Osteocyte (in vitro differentiated cells): ENCODE results near the gene BLOC1S2. TPM values are rescaled to one million over a fixed set of nuclear protein-coding genes. Genes with fewer than 3 reads are reported as not detected.

Source experiments
- DNase-seq: peaks from one replicate; pipeline ENCODE4 v3.0.0; 2021; ENCODE audit warnings: mixed read lengths; ENCODE audit not compliant: unreplicated experiment; ENCODE audit errors: extremely low spot score
- H3K27ac Mint-ChIP-seq: one replicate; pipeline ENCODE4 v1.8.0; 2021; ENCODE audit warnings: mild to moderate bottlenecking, mixed read lengths; ENCODE audit not compliant: unreplicated experiment
- H3K27me3 Mint-ChIP-seq: one replicate; pipeline ENCODE4 v1.8.0; 2021; ENCODE audit warnings: mixed read lengths; ENCODE audit not compliant: unreplicated experiment
- H3K36me3 Mint-ChIP-seq: one replicate; pipeline ENCODE4 v1.8.0; 2021; ENCODE audit warnings: mixed read lengths; ENCODE audit not compliant: unreplicated experiment
- H3K4me1 Mint-ChIP-seq: one replicate; pipeline ENCODE4 v1.8.0; 2021; ENCODE audit warnings: mixed read lengths; ENCODE audit not compliant: unreplicated experiment
- H3K4me3 Mint-ChIP-seq: one replicate; pipeline ENCODE4 v1.8.0; 2021; ENCODE audit warnings: mild to moderate bottlenecking, moderate library complexity, mixed read lengths; ENCODE audit not compliant: unreplicated experiment
- H3K9me3 Mint-ChIP-seq: one replicate; pipeline ENCODE4 v1.8.0; 2021; ENCODE audit warnings: mixed read lengths; ENCODE audit not compliant: unreplicated experiment
- CTCF ChIP-seq: fragments of 200-600 bp; sonication (generic); IDR thresholded peaks from 2 replicates; pipeline ENCODE4 v1.5.0; 2021; ENCODE audit warnings: antibody characterized with exemption, mild to moderate bottlenecking, moderate library complexity
- total RNA-seq: library from RNA; stranded (reverse); gene quantifications from 2 replicates; pipeline ENCODE4 v1.2.1, GENCODE V29; 2021

BLOC1S2 gene
- total RNA-seq, 1 donor from 2014 or later: 23.7 TPM

- Mint-ChIP-seq H3K27me3 (peaks cover 42% of the 10 kb centered on the region), H3K9me3 (no peaks in the 10 kb centered on the region)
These were observed 33.4 kb upstream of the BLOC1S2 start for GRCh38 chr10:100319707-100320402.

GRCh38 chr10:100318207-100318606 is 31.7 kb upstream of the BLOC1S2 start:
- no peak overlapping the region for H3K27ac Mint-ChIP-seq
- no peak for DNase-seq
- no peaks in the 10 kb centered on the region for H3K36me3 Mint-ChIP-seq
- no peak overlapping the region for H3K4me3 Mint-ChIP-seq
- peaks cover 44% of the 10 kb centered on the region for H3K27me3 Mint-ChIP-seq
- peaks cover 8% of the 10 kb centered on the region for H3K4me1 Mint-ChIP-seq
- TF ChIP-seq CTCF: no peak
- no peaks in the 10 kb centered on the region for H3K9me3 Mint-ChIP-seq

More at GRCh38 chr10:100319707-100320402, 33.4 kb upstream of the BLOC1S2 start:
- Mint-ChIP-seq H3K4me1 (peaks cover 8% of the 10 kb centered on the region), H3K27ac (no peak overlapping the region), H3K36me3 (no peaks in the 10 kb centered on the region), H3K4me3 (no peak overlapping the region)
- no peak for DNase-seq
- no peak for TF ChIP-seq CTCF

- peaks cover 8% of the 10 kb centered on the region for H3K4me1 Mint-ChIP-seq
- DNase-seq: no peak
- H3K27ac Mint-ChIP-seq: no peak overlapping the region
- H3K9me3 Mint-ChIP-seq: no peaks in the 10 kb centered on the region
- H3K36me3 Mint-ChIP-seq: no peaks in the 10 kb centered on the region
- peaks cover 59% of the 10 kb centered on the region for H3K27me3 Mint-ChIP-seq
- H3K4me3 Mint-ChIP-seq: no peak overlapping the region
- TF ChIP-seq CTCF: no peak
These were observed 29.1 kb upstream of the BLOC1S2 start for GRCh38 chr10:100315615-100316014.

- no peak for DNase-seq
- Mint-ChIP-seq H3K36me3 (no peaks in the 10 kb centered on the region), H3K27me3 (peaks cover 73% of the 10 kb centered on the region), H3K4me3 (no peak overlapping the region), H3K4me1 (peaks cover 8% of the 10 kb centered on the region), H3K9me3 (no peaks in the 10 kb centered on the region), H3K27ac (no peak overlapping the region)
- TF ChIP-seq CTCF: no peak
These were observed 24.8 kb upstream of the BLOC1S2 start for GRCh38 chr10:100311298-100311697.

- Mint-ChIP-seq H3K36me3 (no peaks in the 10 kb centered on the region), H3K27me3 (peaks cover 82% of the 10 kb centered on the region), H3K4me3 (no peak overlapping the region), H3K4me1 (no peaks in the 10 kb centered on the region), H3K9me3 (no peaks in the 10 kb centered on the region), H3K27ac (no peak overlapping the region)
- TF ChIP-seq CTCF: no peak
- no peak for DNase-seq
These were observed 21.2 kb upstream of the BLOC1S2 start for GRCh38 chr10:100307684-100308083.
